Gastrocnemius medialis (tissue), 4 donors: ENCODE measurements around the gene TNFAIP8L1. TPM values are rescaled to one million over a fixed set of nuclear protein-coding genes. Genes with fewer than 3 reads are reported as not detected.
A peak's percentile ranks its signal among the peaks of the same experiment; 100 is the strongest.

ENCODE experiments used
- ATAC-seq, 2 donors: fragments of 150-250 bp; one replicate each; pipeline ENCODE4 v1.9.1; 2016
- DNase-seq, 2 donors: peaks; one replicate each; pipeline ENCODE4 v3.0.0-alpha.2; 2019
- H3K27ac ChIP-seq, 4 donors: fragments of 200-600 bp; sonication (generic); 1 replicate in 1 of 4; 2 replicates in 3 of 4; pipeline ENCODE4 v1.5.1; 2016 to 2018; ENCODE audit warnings: mild to moderate bottlenecking in 2 of 4, moderate library complexity in 1 of 4
- H3K27me3 ChIP-seq, 3 donors: fragments of 200-600 bp; sonication (generic) in 2 of 3; 1 replicate in 1 of 3; 2 replicates in 2 of 3; pipeline versions ENCODE4 v1.5.1 to v1.6.0; 2016 to 2019; ENCODE audit warnings: mild to moderate bottlenecking in 1 of 3, moderate library complexity in 1 of 3
- H3K36me3 ChIP-seq, 2 donors: fragments of 200-600 bp; sonication (generic) in 1 of 2; one replicate each; pipeline ENCODE4 v1.5.1; 2017 to 2018
- H3K4me1 ChIP-seq, 2 donors: fragments of 200-600 bp; sonication (generic) in 1 of 2; one replicate each; pipeline ENCODE4 v1.5.1; 2016 to 2017; ENCODE audit warnings: mild to moderate bottlenecking in 2 of 2
- H3K4me3 ChIP-seq, 4 donors: fragments of 200-600 bp; sonication (generic) in 3 of 4; 1 replicate in 1 of 4; 2 replicates in 3 of 4; pipeline ENCODE4 v1.5.1; 2016 to 2019; ENCODE audit warnings: mild to moderate bottlenecking in 2 of 4
- H3K9me3 ChIP-seq, 3 donors: fragments of 200-600 bp; sonication (generic) in 2 of 3; 1 replicate in 1 of 3; 2 replicates in 2 of 3; pipeline ENCODE4 v1.5.1; 2016 to 2019
- CTCF ChIP-seq, 5 experiments: fragments of 450-650 bp in 3 of 5; fragments of 200-600 bp in 2 of 5; sonication (generic) in 2 of 5; IDR thresholded peaks in 4 of 5; conservative IDR thresholded peaks in 1 of 5; 1 replicate in 4 of 5; 2 replicates in 1 of 5; pipeline ENCODE4 v1.5.1; 2016 to 2019; ENCODE audit warnings: antibody characterized with exemption in 5 of 5, mild to moderate bottlenecking in 3 of 5, moderate library complexity in 3 of 5
- POLR2A ChIP-seq, 2 donors: fragments of 450-650 bp; IDR thresholded peaks; one replicate each; pipeline ENCODE4 v1.6.1; 2017; ENCODE audit warnings: antibody characterized with exemption in 2 of 2, mild to moderate bottlenecking in 2 of 2, moderate library complexity in 2 of 2
- in situ Hi-C, 4 donors: fragments of 200-750 bp; cut with MboI; loops; one replicate each; pipeline versions ENCODE4 v1.15.0 to v1.8.0; 2017; ENCODE audit warnings: low sequenced_read_pairs in 4 of 4
- intact Hi-C: fragments of 100-400 bp; cut with DNase I; formaldehyde crosslinking; loops from one replicate; pipeline ENCODE4 v1.15.1; 2023; ENCODE audit warnings: low total_unique reads
- total RNA-seq, 4 donors: library from RNA; depleted of rRNA; stranded (reverse); fragments of >200 nt; gene quantifications; one replicate each; pipeline versions ENCODE4 v1.1.0 to v1.2.3, GENCODE V29; 2016

Gene TNFAIP8L1
- total RNA-seq, 4 donors from 2014 or later = 1.3 to 2.9 (median 1.7) TPM

GRCh38 chr19:4695224-4695731 is 56.0 kb downstream of the TNFAIP8L1 start:
- peak overlapping the region in 3 of 4 donors; percentile 21 to 35 (median 35) for H3K4me3 ChIP-seq
- peak; percentile 81 to 95 for DNase-seq
- in situ Hi-C loops = no loop called here
- TF ChIP-seq CTCF (IDR thresholded peaks at IDR 0.05 in 4 of 5, conservative IDR thresholded peaks at IDR 0.05 in 1 of 5) (no peak), POLR2A (IDR thresholded peaks at IDR 0.05) (peak in 1 of 2 donors; percentile 39)
- intact Hi-C loops = no loop called here
- peaks cover 0 to 41% of the 10 kb centered on the region in 2 donors for H3K36me3 ChIP-seq
- peaks cover 53 to 57% of the 10 kb centered on the region in 2 donors for H3K4me1 ChIP-seq
- H3K27me3 ChIP-seq = no peaks in the 10 kb centered on the region
- peak overlapping the region; percentile 95 to 97 (median 96) for H3K27ac ChIP-seq
- ATAC-seq = peak; percentile 38 to 42
- H3K9me3 ChIP-seq = no peaks in the 10 kb centered on the region

GRCh38 chr19:4697304-4697703 is 58.0 kb downstream of the TNFAIP8L1 start:
- Histone ChIP-seq H3K9me3 (no peaks in the 10 kb centered on the region), H3K27ac (peak overlapping the region; percentile 95 to 97 (median 96)), H3K36me3 (peaks cover 0 to 48% of the 10 kb centered on the region in 2 donors), H3K4me3 (no peak overlapping the region), H3K4me1 (peaks cover 62 to 65% of the 10 kb centered on the region in 2 donors), H3K27me3 (no peaks in the 10 kb centered on the region)
- ATAC-seq (peak in 1 of 2 donors; percentile 13), DNase-seq (peak in 1 of 2 donors; percentile 60)
- in situ Hi-C loops (no loop called here), intact Hi-C loops (no loop called here)
- TF ChIP-seq POLR2A (IDR thresholded peaks at IDR 0.05) = no peak
- TF ChIP-seq CTCF (IDR thresholded peaks at IDR 0.05 in 4 of 5, conservative IDR thresholded peaks at IDR 0.05 in 1 of 5) = no peak

- no peaks in the 10 kb centered on the region for H3K9me3 ChIP-seq
- no peak overlapping the region for H3K4me3 ChIP-seq
- TF ChIP-seq CTCF (IDR thresholded peaks at IDR 0.05 in 4 of 5, conservative IDR thresholded peaks at IDR 0.05 in 1 of 5) = no peak
- TF ChIP-seq POLR2A (IDR thresholded peaks at IDR 0.05) = no peak
- peaks cover 0 to 56% of the 10 kb centered on the region in 2 donors for H3K36me3 ChIP-seq
- ATAC-seq (no peak), DNase-seq (no peak)
- H3K27me3 ChIP-seq = no peaks in the 10 kb centered on the region
- H3K27ac ChIP-seq = peak overlapping the region; percentile 89 to 100 (median 97)
- in situ Hi-C loops (no loop called here), intact Hi-C loops (no loop called here)
- H3K4me1 ChIP-seq = peaks cover 53 to 55% of the 10 kb centered on the region in 2 donors
These were observed 60.7 kb downstream of the TNFAIP8L1 start for GRCh38 chr19:4699826-4700692.

GRCh38 chr19:4700693-4700970 is 61.3 kb downstream of the TNFAIP8L1 start:
- intact Hi-C loops = no loop called here
- TF ChIP-seq POLR2A (IDR thresholded peaks at IDR 0.05) (no peak), CTCF (IDR thresholded peaks at IDR 0.05 in 4 of 5, conservative IDR thresholded peaks at IDR 0.05 in 1 of 5) (no peak)
- peaks cover 53 to 54% of the 10 kb centered on the region in 2 donors for H3K4me1 ChIP-seq
- no peak for DNase-seq
- peaks cover 0 to 56% of the 10 kb centered on the region in 2 donors for H3K36me3 ChIP-seq
- H3K27me3 ChIP-seq = no peaks in the 10 kb centered on the region
- no peak overlapping the region for H3K4me3 ChIP-seq
- no peaks in the 10 kb centered on the region for H3K9me3 ChIP-seq
- in situ Hi-C loops = no loop called here
- peak overlapping the region; percentile 89 to 100 (median 97) for H3K27ac ChIP-seq
- no peak for ATAC-seq
